ENCODE data around the gene A2ML1. TPM values are rescaled to one million over a fixed set of nuclear protein-coding genes. Genes with fewer than 3 reads are reported as not detected.
A peak's percentile ranks its signal among the peaks of the same experiment; 100 is the strongest.
"Not testable (repeated sequence)": the region's sequence is repeated elsewhere in the genome, so short reads cannot be mapped to it uniquely, and the experiment has no call there.

A2ML1 gene
- polyA plus RNA-seq, 3 donors: 0.08 to 0.12 (median 0.09) TPM

- no peak for DNase-seq (ENCODE audit: extremely low read depth in 1 of 11, low read depth in 9 of 11, low spot score in 4 of 11)
Measured at GRCh38 chr12:8813572-8814357, 8.7 kb upstream of the A2ML1 start.

- DNase-seq (ENCODE audit: extremely low read depth in 1 of 11, low read depth in 9 of 11, low spot score in 4 of 11): no peak
Measured at GRCh38 chr12:8816448-8817050, 5.9 kb upstream of the A2ML1 start.

DNA sequence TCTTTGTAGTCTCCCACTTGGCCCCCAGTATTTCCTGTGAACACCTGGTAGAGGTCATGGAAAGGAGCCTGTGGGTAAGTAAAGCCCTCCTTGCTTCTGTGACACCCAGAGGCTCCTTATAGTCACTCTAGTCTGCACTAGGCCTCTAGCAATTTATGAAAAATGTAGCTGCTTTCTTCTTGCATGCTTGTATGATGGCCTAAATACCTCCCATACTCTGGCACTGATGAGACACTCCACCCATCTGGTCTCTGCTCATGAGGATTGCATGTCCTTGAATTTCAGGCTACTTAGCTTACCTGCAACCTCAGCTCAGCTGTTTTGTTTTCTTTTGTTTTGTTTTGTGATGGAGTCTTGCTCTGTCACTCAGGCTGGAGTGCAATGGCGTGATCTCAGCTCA lies 4.6 kb upstream of the A2ML1 start:
- DNase-seq (ENCODE audit: extremely low read depth in 1 of 11, low read depth in 9 of 11, low spot score in 4 of 11): no peak

DNA sequence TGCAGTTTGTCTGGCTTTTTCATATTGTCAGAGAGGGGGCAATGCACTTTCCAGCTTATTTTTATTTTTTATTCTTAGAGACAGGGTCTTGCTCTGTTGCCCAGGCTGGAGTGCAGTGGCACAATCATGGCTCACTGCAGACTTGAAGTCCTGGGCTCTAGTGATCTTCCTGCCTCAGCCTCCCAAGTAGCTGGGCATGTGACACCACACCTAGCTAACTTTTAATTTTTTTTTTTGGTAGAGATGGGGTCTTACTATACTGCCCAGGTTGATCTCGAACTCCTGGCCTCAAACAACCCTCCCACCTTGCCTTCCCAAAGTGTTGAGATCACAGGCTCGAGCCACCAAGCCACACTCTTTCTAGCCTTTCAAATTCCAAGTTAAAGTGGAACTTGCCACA lies 3.9 kb upstream of the A2ML1 start:
- no peak for DNase-seq (ENCODE audit: extremely low read depth in 1 of 11, low read depth in 9 of 11, low spot score in 4 of 11)

- DNase-seq (ENCODE audit: extremely low read depth in 1 of 11, low read depth in 9 of 11, low spot score in 4 of 11): peak in 1 of 11 donors; percentile 14
Measured at GRCh38 chr12:8819666-8819980, 2.8 kb upstream of the A2ML1 start.

DNA sequence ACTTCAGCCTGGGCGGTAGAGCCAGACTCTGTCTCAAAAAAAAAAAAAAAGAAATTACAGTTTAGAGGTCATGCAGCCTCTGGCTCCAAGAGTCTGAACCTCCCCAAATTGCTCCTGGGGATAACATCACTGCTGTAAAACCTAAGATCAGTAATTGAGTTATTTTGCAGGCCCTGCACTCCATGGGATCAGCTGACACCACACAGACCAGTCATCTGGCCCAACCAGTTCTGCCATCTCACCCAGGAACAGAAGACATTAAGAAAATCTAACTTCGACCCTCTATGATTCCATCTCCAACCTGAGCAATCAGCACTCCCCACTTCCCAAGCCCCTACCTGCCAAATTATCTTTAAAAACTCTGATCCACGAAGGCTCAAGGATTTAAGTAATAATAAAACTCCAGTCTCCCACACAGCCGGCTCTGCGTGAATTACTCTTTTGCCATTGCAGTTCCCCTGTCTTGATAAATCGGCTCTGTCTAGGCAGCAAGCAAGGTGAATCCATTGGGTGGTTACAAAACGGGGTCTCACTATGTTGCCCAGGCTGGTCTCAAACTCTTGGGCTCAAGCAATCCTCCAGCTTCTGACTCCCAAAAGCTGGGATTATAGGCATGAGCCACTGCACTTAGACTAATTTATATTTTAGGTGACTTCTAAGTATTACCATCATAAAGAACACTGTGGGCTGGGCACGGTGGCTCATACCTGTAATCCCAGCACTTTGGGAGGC lies 1.6 kb upstream of the A2ML1 start:
- not testable (repeated sequence) for DNase-seq (ENCODE audit: extremely low read depth in 1 of 11, low read depth in 9 of 11, low spot score in 4 of 11)

GRCh38 chr12:8821591-8821990 lies 830 bp upstream of the A2ML1 start:
- no peak for DNase-seq (ENCODE audit: extremely low read depth in 1 of 11, low read depth in 9 of 11, low spot score in 4 of 11)

GRCh38 chr12:8823565-8824300 lies 1.3 kb downstream of the A2ML1 start:
- peak in 2 of 11 donors; percentile 19 to 21 for DNase-seq (ENCODE audit: extremely low read depth in 1 of 11, low read depth in 9 of 11, low spot score in 4 of 11)

DNA sequence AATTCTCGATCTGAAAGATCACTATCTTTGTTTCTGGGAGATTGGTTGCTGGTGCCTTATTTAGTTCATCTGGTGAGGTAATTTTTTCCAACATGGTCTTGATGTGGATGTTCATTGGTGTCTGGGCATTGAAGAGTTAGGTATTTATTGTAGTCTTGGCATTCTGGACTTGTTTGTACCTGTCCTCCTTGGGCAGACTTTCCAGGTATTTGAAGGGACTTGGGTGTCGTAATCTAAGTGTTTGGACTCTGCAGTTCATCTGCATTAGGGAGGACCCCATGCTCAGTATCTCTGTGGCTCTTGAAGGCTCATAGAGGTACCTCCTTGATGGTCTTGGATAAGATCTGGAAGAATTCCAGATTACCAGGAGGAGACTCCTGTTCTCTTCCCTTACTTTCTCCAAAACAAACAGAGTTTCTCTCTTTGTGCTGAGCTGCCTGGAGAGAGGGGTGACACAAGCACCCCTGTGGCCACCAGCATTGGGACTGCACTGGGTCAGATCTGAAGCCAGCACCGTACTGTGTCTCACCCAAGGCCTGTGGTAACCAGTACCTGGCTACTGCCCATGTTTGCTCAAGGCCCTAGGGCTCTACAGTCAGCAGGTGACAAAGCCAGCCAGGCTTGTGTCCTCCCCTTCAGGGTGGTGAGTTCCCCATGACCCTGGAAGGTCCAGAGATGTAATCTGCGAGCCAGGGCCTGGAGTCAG lies 5.3 kb downstream of the A2ML1 start:
- DNase-seq (ENCODE audit: extremely low read depth in 1 of 11, low read depth in 9 of 11, low spot score in 4 of 11): no peak

- no peak for DNase-seq (ENCODE audit: extremely low read depth in 1 of 11, low read depth in 9 of 11, low spot score in 4 of 11)
Measured at GRCh38 chr12:8828257-8829124, 6.1 kb downstream of the A2ML1 start.

DNA sequence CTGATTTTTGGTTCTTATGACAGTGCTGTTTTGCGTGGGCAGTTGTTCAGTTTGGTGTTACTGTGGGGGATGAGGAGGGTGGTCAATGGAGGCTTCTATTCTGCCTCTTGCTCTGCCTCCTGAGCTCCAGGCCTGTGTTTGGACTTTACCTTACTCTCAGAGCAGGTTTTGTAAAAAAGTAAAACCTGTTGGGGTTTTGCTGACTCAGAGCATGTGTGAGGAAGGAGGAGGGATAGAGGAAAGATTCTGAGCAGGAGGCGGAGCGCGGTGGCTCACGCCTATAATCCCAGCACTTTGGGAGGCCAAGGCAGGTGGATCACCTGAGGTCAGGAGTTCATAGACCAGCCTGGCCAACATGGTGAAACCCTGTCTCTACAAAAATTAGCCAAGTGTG lies 6.7 kb downstream of the A2ML1 start:
- DNase-seq (ENCODE audit: extremely low read depth in 1 of 11, low read depth in 9 of 11, low spot score in 4 of 11): no peak

DNA sequence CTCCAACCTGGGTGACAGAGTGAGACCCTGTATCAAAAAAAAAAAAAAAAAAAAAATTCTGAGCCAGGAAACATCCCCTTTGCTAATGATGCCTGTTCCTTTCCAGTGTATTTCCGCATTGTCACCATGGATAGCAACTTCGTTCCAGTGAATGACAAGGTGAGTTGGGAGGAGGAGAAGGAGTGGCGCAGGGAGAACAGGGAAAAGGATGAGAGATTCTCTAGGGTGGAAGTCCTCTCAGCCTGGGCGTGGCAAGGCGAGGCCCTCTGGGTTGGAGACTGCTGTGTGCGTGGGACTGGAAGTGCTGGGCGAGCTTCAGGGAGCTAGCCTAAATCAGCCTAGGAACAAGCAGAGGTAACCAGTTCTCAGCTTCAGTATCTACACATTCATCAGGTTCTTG lies 7.2 kb downstream of the A2ML1 start:
- no peak for DNase-seq (ENCODE audit: extremely low read depth in 1 of 11, low read depth in 9 of 11, low spot score in 4 of 11)

DNA sequence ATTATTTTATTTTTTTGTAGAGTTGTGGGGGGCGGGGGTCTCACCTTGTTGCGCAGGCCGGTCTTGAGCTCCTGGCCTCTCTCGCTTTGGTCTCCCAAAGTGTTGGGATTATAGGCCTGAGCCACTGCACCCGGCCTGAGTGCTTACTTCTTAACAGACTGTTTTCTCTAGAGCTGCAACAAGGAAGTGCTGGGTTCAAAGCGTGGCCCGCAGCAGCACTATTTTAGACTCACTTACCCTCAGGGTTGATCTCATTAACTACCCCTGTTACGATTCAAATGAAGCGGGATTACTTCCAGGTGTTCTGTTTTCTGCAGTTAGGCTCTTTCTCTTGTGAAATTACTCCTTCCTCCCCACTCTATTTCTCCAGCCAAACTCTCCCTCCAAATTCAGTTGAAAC lies 8.7 kb downstream of the A2ML1 start:
- no peak for DNase-seq (ENCODE audit: extremely low read depth in 1 of 11, low read depth in 9 of 11, low spot score in 4 of 11)

DNA sequence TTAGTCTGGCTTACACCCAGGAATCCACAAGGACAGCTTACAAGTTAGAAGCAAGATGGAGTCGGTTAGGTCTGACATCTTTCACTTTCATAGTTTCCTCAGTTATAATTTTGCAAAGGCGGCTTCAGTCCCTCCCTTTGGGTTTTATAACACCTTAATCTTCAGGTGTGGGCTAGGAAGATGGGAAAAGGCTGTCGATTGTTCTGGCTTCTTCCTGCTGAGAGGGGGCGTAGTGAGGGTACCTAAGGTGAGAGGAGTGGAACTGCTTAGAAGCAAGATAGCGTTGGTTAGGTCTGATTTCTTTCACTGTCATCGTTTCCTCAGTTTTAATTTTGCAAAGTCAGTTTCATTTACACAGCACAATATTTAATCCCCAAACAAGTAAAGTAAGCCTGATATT lies 10.1 kb downstream of the A2ML1 start:
- DNase-seq (ENCODE audit: extremely low read depth in 1 of 11, low read depth in 9 of 11, low spot score in 4 of 11): no peak

DNA sequence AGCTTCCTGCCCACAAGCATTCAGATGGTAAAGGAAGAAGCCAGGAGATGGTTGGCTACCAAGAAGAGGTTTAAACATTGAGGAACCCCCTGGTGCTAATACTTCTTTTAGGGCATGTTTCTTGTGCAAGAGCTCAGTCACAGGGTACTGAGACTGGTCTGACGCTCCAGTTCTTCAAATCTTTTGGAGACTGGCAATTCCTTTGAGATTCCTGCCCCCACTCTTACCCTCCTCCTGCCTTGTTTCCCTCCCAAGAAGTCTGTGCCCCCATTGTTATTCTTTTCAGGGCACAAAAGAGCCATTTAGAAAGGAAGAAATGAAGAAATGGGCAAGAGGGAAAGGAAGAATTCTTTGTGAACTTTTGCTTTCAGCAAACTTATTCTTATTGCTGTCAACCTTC lies 11.8 kb downstream of the A2ML1 start:
- no peak for DNase-seq (ENCODE audit: extremely low read depth in 1 of 11, low read depth in 9 of 11, low spot score in 4 of 11)

- no peak for DNase-seq (ENCODE audit: extremely low read depth in 1 of 11, low read depth in 9 of 11, low spot score in 4 of 11)
Measured at GRCh38 chr12:8837291-8837690, 14.9 kb downstream of the A2ML1 start.

DNA sequence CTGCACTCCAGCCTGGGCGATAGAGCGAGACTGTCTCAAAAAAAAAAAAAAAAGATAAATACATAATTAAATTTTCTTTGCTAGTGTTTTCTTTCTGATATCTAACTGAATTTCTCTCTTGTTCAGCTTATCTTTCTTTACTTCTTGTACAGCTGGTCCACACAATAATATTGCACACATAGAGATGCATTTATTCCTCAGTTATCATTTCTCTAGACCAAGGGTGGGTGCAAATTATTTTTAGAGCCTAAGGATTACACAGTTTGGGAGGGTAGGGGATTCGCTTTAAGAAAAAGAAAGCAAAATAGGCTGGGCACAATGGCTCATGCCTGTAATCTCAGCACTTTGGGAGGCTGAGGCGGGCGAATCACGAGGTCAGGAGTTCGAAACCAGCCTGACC lies 17.9 kb downstream of the A2ML1 start:
- no peak for DNase-seq (ENCODE audit: extremely low read depth in 1 of 11, low read depth in 9 of 11, low spot score in 4 of 11)

- DNase-seq (ENCODE audit: extremely low read depth in 1 of 11, low read depth in 9 of 11, low spot score in 4 of 11): no peak
Measured at GRCh38 chr12:8840938-8841633, 18.7 kb downstream of the A2ML1 start.

All from renal cortex interstitium (tissue), 11 donors.